GM12865 (cell line): Measurements from ENCODE around the gene TOR4A.

Experiments used
- DNase-seq: peaks from one replicate; pipeline ENCODE4 v3.0.0; 2010; ENCODE audit warnings: low read depth
- H3K4me3 ChIP-seq: 2 replicates; pipeline ENCODE4 v1.5.1; 2011; ENCODE audit warnings: mild to moderate bottlenecking, low read depth, low read length, control low read depth
- CTCF ChIP-seq: IDR thresholded peaks from 2 replicates; pipeline ENCODE4 v1.5.1; 2011; ENCODE audit warnings: low read length, control low read depth, low read depth, inconsistent platforms; ENCODE audit not compliant: insufficient read depth; ENCODE audit errors: missing control alignments

The TOR4A gene

GRCh38 chr9:137277329-137278041, at the start of gene TOR4A:
TSS of gene TOR4A (plus strand) at chr9:137277726. CDS start at chr9:137278690, 964 bp downstream.
- no peak for TF ChIP-seq CTCF
- H3K4me3 ChIP-seq = peak within 1 kb of the TSS; percentile 68
- peak; percentile 91 for DNase-seq

- TF ChIP-seq CTCF = no peak
- H3K4me3 ChIP-seq = no peak overlapping the region
- no peak for DNase-seq
Observed at GRCh38 chr9:137227853-137228505, 49.5 kb upstream of the TOR4A start.

GRCh38 chr9:137228506-137228967, 49.0 kb upstream of the TOR4A start:
- no peak for DNase-seq
- no peak for TF ChIP-seq CTCF
- no peak overlapping the region for H3K4me3 ChIP-seq

GRCh38 chr9:137228968-137229896, 48.3 kb upstream of the TOR4A start:
- DNase-seq = no peak
- no peak overlapping the region for H3K4me3 ChIP-seq
- TF ChIP-seq CTCF = no peak

- no peak overlapping the region for H3K4me3 ChIP-seq
- no peak for DNase-seq
- TF ChIP-seq CTCF = no peak
Observed at GRCh38 chr9:137229903-137230704, 47.4 kb upstream of the TOR4A start.
